Endothelial cell of umbilical vein (primary cell): ENCODE measurements around the gene PDGFB. TPM values are rescaled to one million over a fixed set of nuclear protein-coding genes. Genes with fewer than 3 reads are reported as not detected.

Source experiments
- BruUV-seq: library from RNA; stranded (reverse); fragments of 400-500 nt; replicated peaks from 2 replicates; lab custom pipeline; 2021; lab: Mats Ljungman, UMichigan
- CTCF ChIA-PET: fragments of 300-600, 350-600 bp; sonication (Branson Sonifier 250); formaldehyde crosslinking; loops from one replicate; lab custom pipeline; 2021; ENCODE audit warnings: antibody characterized with exemption, inconsistent platforms; lab: Charles Lee
- POLR2A ChIA-PET: fragments of 300-600, 350-600 bp; sonication (Branson Sonifier 250); formaldehyde crosslinking; loops from one replicate; lab custom pipeline; 2021; ENCODE audit warnings: antibody characterized with exemption, inconsistent platforms; lab: Charles Lee
- DNase-seq: peaks from one replicate; pipeline ENCODE4 v3.0.0-alpha.2; 2011; ENCODE audit warnings: low read depth, low spot score
- FAIRE-seq: peaks from 2 replicates; lab custom pipeline; 2011; peaks lifted over from hg19 to GRCh38; lab: Jason Lieb, UNC
- H2AFZ ChIP-seq: 2 replicates; pipeline ENCODE4 v1.6.0; 2012; ENCODE audit warnings: low read depth, low read length, control low read depth, inconsistent platforms
- H3K27ac ChIP-seq: 2 replicates; pipeline ENCODE4 v1.5.1; 2011; ENCODE audit warnings: low read depth, mild to moderate bottlenecking, control low read depth, low read length, moderate library complexity; ENCODE audit not compliant: insufficient read depth
- H3K27me3 ChIP-seq, 2 experiments: 2 replicates each; pipeline versions ENCODE4 v1.6.0 to v1.6.1; 2011; ENCODE audit warnings: low read length in 2 of 2, mixed read lengths in 1 of 2; ENCODE audit not compliant: control insufficient read depth in 2 of 2, insufficient read depth in 2 of 2
- H3K36me3 ChIP-seq, 2 experiments: 2 replicates in 1 of 2; 3 replicates in 1 of 2; pipeline ENCODE4 v1.5.1; 2011; ENCODE audit warnings: low read length in 2 of 2, mild to moderate bottlenecking in 1 of 2, moderate library complexity in 1 of 2; ENCODE audit not compliant: control insufficient read depth in 2 of 2, insufficient read depth in 2 of 2; ENCODE audit errors: extremely low read depth in 1 of 2
- H3K4me1 ChIP-seq: 3 replicates; pipeline ENCODE4 v1.5.1; 2011; ENCODE audit warnings: mild to moderate bottlenecking, low read length; ENCODE audit not compliant: control insufficient read depth, insufficient read depth; ENCODE audit errors: extremely low read depth
- H3K4me2 ChIP-seq: 2 replicates; pipeline ENCODE4 v1.6.1; 2011; ENCODE audit warnings: low read length, control low read depth, mixed read lengths; ENCODE audit not compliant: insufficient read depth
- H3K4me3 ChIP-seq, 3 experiments: fragments of 200-600 bp in 1 of 3; sonication (generic), shearing (Covaris generic) in 1 of 3; replicated peaks in 1 of 3; 2 replicates each; pipeline ENCODE4 v1.5.1; 2011 to 2016; ENCODE audit warnings: control low read depth in 3 of 3, low read length in 3 of 3, mild to moderate bottlenecking in 2 of 3, inconsistent platforms in 1 of 3, low read depth in 1 of 3, moderate library complexity in 1 of 3; ENCODE audit not compliant: insufficient read depth in 1 of 3
- H3K79me2 ChIP-seq: 2 replicates; pipeline ENCODE4 v1.6.0; 2012; ENCODE audit warnings: low read length, inconsistent platforms; ENCODE audit not compliant: control insufficient read depth, insufficient read depth
- H3K9ac ChIP-seq: replicated peaks from 2 replicates; pipeline ENCODE3; 2011; ENCODE audit warnings: low read length, control low read depth; ENCODE audit not compliant: insufficient read depth; ENCODE audit errors: extremely low read depth
- H3K9me1 ChIP-seq: replicated peaks from 3 replicates; pipeline ENCODE4 v1.6.0; 2011; ENCODE audit warnings: mild to moderate bottlenecking, low read length; ENCODE audit not compliant: control insufficient read depth, insufficient read depth; ENCODE audit errors: extremely low read depth
- H3K9me3 ChIP-seq: replicated peaks from 2 replicates; pipeline ENCODE4 v1.5.1; 2012; ENCODE audit warnings: low read length, inconsistent platforms; ENCODE audit not compliant: control insufficient read depth, insufficient read depth
- H4K20me1 ChIP-seq: replicated peaks from 2 replicates; pipeline ENCODE3; 2011; ENCODE audit warnings: mild to moderate bottlenecking, low read length; ENCODE audit not compliant: control insufficient read depth, insufficient read depth; ENCODE audit errors: extremely low read depth
- CTCF ChIP-seq, 2 donors: IDR thresholded peaks; 1 replicate in 1 of 2; 2 replicates in 1 of 2; pipeline ENCODE4 v1.5.1; 2011; ENCODE audit warnings: low read length in 2 of 2, mild to moderate bottlenecking in 2 of 2, moderate library complexity in 2 of 2, control low read depth in 1 of 2, inconsistent platforms in 1 of 2, low read depth in 1 of 2; ENCODE audit not compliant: insufficient read depth in 1 of 2; ENCODE audit errors: extremely low read depth in 1 of 2
- EZH2 ChIP-seq: IDR thresholded peaks from 2 replicates; pipeline ENCODE4 v1.6.1; 2012; ENCODE audit warnings: borderline replicate concordance, low read depth, mild to moderate bottlenecking, moderate library complexity, low read length, inconsistent platforms; ENCODE audit not compliant: severe bottlenecking
- FOS ChIP-seq: IDR thresholded peaks from 2 replicates; pipeline ENCODE4 v1.6.1; 2011; ENCODE audit warnings: mild to moderate bottlenecking, low read length, moderate library complexity, borderline replicate concordance; ENCODE audit not compliant: insufficient read depth
- GATA2 ChIP-seq: IDR thresholded peaks from 2 replicates; pipeline ENCODE4 v1.7.0; 2011; ENCODE audit warnings: low read depth, mild to moderate bottlenecking, moderate library complexity, mixed read lengths, low read length; ENCODE audit not compliant: insufficient read length, insufficient read depth
- JUN ChIP-seq: IDR thresholded peaks from 2 replicates; pipeline ENCODE4 v1.6.1; 2011; ENCODE audit warnings: borderline replicate concordance, low read depth; ENCODE audit not compliant: insufficient read length, insufficient read depth
- MAX ChIP-seq: IDR thresholded peaks from 2 replicates; pipeline ENCODE4 v1.6.1; 2011; ENCODE audit not compliant: insufficient read depth, insufficient read length
- MYC ChIP-seq: IDR thresholded peaks from one replicate; pipeline ENCODE4 v1.6.1; 2011; ENCODE audit warnings: mild to moderate bottlenecking, low read depth, low read length
- POLR2A ChIP-seq: IDR thresholded peaks from 2 replicates; pipeline ENCODE4 v1.6.1; 2012; ENCODE audit warnings: low read depth, mild to moderate bottlenecking, control low read depth, low read length
- POLR2AphosphoS5 ChIP-seq: IDR thresholded peaks from 2 replicates; pipeline ENCODE4 v1.6.1; 2012; ENCODE audit warnings: low read depth, mild to moderate bottlenecking, control low read depth, low read length, moderate library complexity; ENCODE audit not compliant: insufficient read depth
- dilution Hi-C: fragments of 300-500 bp; cut with MboI; formaldehyde crosslinking; loops from one replicate; pipeline ENCODE4 v1.15.0; 2019; ENCODE audit warnings: low sequenced_read_pairs; ENCODE audit not compliant: extremely low pct_ligation_motif_present
- intact Hi-C: fragments of 100-400 bp; cut with micrococcal nuclease; formaldehyde crosslinking; loops from one replicate; pipeline ENCODE4 v1.10.0; 2022
- polyA plus RNA-seq, 4 experiments: library from polyadenylated mRNA; depleted of rRNA in 3 of 4; stranded (reverse) in 3 of 4; unstranded in 1 of 4; fragments of >200 nt; gene quantifications; 2 replicates each; pipeline versions ENCODE4 v1.2.1 to v1.2.3, GENCODE V29; 2011 to 2012; ENCODE audit warnings: missing spikeins in 1 of 4
- total RNA-seq: library from RNA; stranded (reverse); gene quantifications from 2 replicates; pipeline ENCODE4 v1.2.3, GENCODE V29; 2021

PDGFB gene
- total and polyA plus RNA-seq, 2 donors (not counting 3 experiments of a cell fraction or from before 2014, with no cell fraction given): 135 to 240 TPM

GRCh38 chr22:39205344-39206021 is 39.3 kb downstream of the PDGFB start:
- Histone ChIP-seq H3K4me3 (no peak overlapping the region), H3K27me3 (no peaks in the 10 kb centered on the region), H2AFZ (peak overlapping the region; percentile 68), H3K4me1 (peaks cover 10% of the 10 kb centered on the region), H3K27ac (peak overlapping the region; percentile 35), H4K20me1 (no peaks in the 10 kb centered on the region), H3K4me2 (no peak overlapping the region), H3K79me2 (no peaks in the 10 kb centered on the region), H3K9me3 (no peaks in the 10 kb centered on the region), H3K36me3 (no peaks in the 10 kb centered on the region), H3K9ac (no peak overlapping the region), H3K9me1 (no peaks in the 10 kb centered on the region)
- intact Hi-C loops: no loop called here
- no TSS peak for BruUV-seq
- TF ChIP-seq JUN (peak; percentile 75), MAX (no peak), GATA2 (no peak), EZH2 (no peak), FOS (peak; percentile 91), CTCF (IDR thresholded peaks at IDR 0.05; ENCODE audit: extremely low read depth in 1 of 2, insufficient read depth in 1 of 2, low read depth in 1 of 2, low read length in 2 of 2) (no peak), POLR2A (no peak), POLR2AphosphoS5 (peak; percentile 36), MYC (peak; percentile 55)
- dilution Hi-C loops: no loop called here
- ChIA-PET POLR2A (no interaction called here), CTCF (interaction anchor here (0.6 to 1.7 kb wide), 6 partner anchors 10 to 111 kb away, joined by 3 to 5 read pairs (median 4); no protein-coding TSS in a partner anchor)
- peak; percentile 88 for FAIRE-seq
- DNase-seq: peak; percentile 57
